Calu3 (cell line): ENCODE results near the gene GNAI2. TPM values are rescaled to one million over a fixed set of nuclear protein-coding genes. Genes with fewer than 3 reads are reported as not detected.

Experiments
- BruUV-seq: library from RNA; stranded (reverse); fragments of 400-500 nt; replicated peaks from 2 replicates; lab custom pipeline; 2021; lab: Mats Ljungman, UMichigan
- CTCF ChIA-PET: fragments of 300-600 bp; sonication (Branson Sonifier 250); formaldehyde crosslinking; loops from one replicate; lab custom pipeline; 2022; ENCODE audit warnings: antibody characterized with exemption; lab: Charles Lee
- DNase-seq: peaks from one replicate; pipeline ENCODE4 v3.0.0; 2022
- H3K27ac Mint-ChIP-seq: one replicate; pipeline ENCODE4 v1.8.0; 2022; ENCODE audit warnings: mixed read lengths; ENCODE audit not compliant: unreplicated experiment
- H3K27me3 Mint-ChIP-seq: one replicate; pipeline ENCODE4 v1.8.0; 2022; ENCODE audit warnings: mixed read lengths; ENCODE audit not compliant: unreplicated experiment
- H3K36me3 Mint-ChIP-seq: one replicate; pipeline ENCODE4 v1.8.0; 2022; ENCODE audit warnings: mild to moderate bottlenecking, moderate library complexity, mixed read lengths; ENCODE audit not compliant: insufficient read depth, unreplicated experiment
- H3K4me1 Mint-ChIP-seq: one replicate; pipeline ENCODE4 v1.8.0; 2022; ENCODE audit warnings: mild to moderate bottlenecking, low read depth, mixed read lengths; ENCODE audit not compliant: unreplicated experiment
- H3K4me3 Mint-ChIP-seq: one replicate; pipeline ENCODE4 v1.8.0; 2022; ENCODE audit warnings: mild to moderate bottlenecking, low read depth, moderate library complexity, mixed read lengths; ENCODE audit not compliant: unreplicated experiment
- H3K9me3 Mint-ChIP-seq: one replicate; pipeline ENCODE4 v1.8.0; 2022; ENCODE audit warnings: low read depth, mixed read lengths; ENCODE audit not compliant: unreplicated experiment
- CTCF ChIP-seq: fragments of 200-600 bp; IDR thresholded peaks from one replicate; pipeline ENCODE4 v1.8.0; 2022; ENCODE audit warnings: antibody characterized with exemption; ENCODE audit not compliant: unreplicated experiment
- intact Hi-C: fragments of 100-400 bp; cut with micrococcal nuclease; formaldehyde crosslinking; loops from one replicate; pipeline ENCODE4 v1.10.0; 2022; ENCODE audit not compliant: unreplicated experiment
- total RNA-seq: library from RNA; stranded (reverse); gene quantifications from 2 replicates; pipeline ENCODE4 v1.2.3, GENCODE V29; 2022

The GNAI2 gene
- total RNA-seq, 1 experiment from 2014 or later = 102 TPM

GRCh38 chr3:50276762-50277101 lies 40.7 kb downstream of the GNAI2 start:
- H3K27me3 Mint-ChIP-seq = no peaks in the 10 kb centered on the region
- H3K36me3 Mint-ChIP-seq = peaks cover 16% of the 10 kb centered on the region
- H3K27ac Mint-ChIP-seq = no peak overlapping the region
- no peak for TF ChIP-seq CTCF
- CTCF ChIA-PET = interaction anchor here (0.6 kb wide), 1 partner anchor 33 kb away, joined by 4 read pairs; no protein-coding TSS in a partner anchor
- H3K9me3 Mint-ChIP-seq = no peaks in the 10 kb centered on the region
- no TSS peak for BruUV-seq
- intact Hi-C loops = loop anchor here (10.0 kb wide), 1 partner anchor 48 kb away; the partner anchor contains the start of genes HYAL2 and TUSC2
- peaks cover 6% of the 10 kb centered on the region for H3K4me1 Mint-ChIP-seq
- no peak for DNase-seq
- no peak overlapping the region for H3K4me3 Mint-ChIP-seq

- peaks cover 14% of the 10 kb centered on the region for H3K36me3 Mint-ChIP-seq
- H3K4me1 Mint-ChIP-seq = no peaks in the 10 kb centered on the region
- H3K4me3 Mint-ChIP-seq = no peak overlapping the region
- H3K27ac Mint-ChIP-seq = no peak overlapping the region
- BruUV-seq = no TSS peak
- TF ChIP-seq CTCF = no peak
- no peaks in the 10 kb centered on the region for H3K9me3 Mint-ChIP-seq
- H3K27me3 Mint-ChIP-seq = no peaks in the 10 kb centered on the region
- DNase-seq = no peak
- CTCF ChIA-PET = interaction anchor here (0.6 to 1.1 kb wide), 3 partner anchors 21 to 88 kb away, joined by 3 to 6 read pairs (median 3); partner anchors contain the start of genes HYAL3 and NAA80
- intact Hi-C loops = loop anchor here (10.0 kb wide), 1 partner anchor 46 kb away; the partner anchor contains the start of genes HYAL2 and TUSC2
Measured at GRCh38 chr3:50278123-50278879, 42.3 kb downstream of the GNAI2 start.

- H3K4me3 Mint-ChIP-seq = no peak within 1 kb of the TSS
Measured at GRCh38 chr3:50278880-50279224, 42.8 kb downstream of the GNAI2 start, which contains the start of gene LSMEM2. LSMEM2 (plus strand) TSS chr3:50279087; CDS start chr3:50279114, 27 bp downstream.

More at GRCh38 chr3:50278880-50279224, 42.8 kb downstream of the GNAI2 start, which contains the start of gene LSMEM2:
- TF ChIP-seq CTCF = no peak
- intact Hi-C loops = loop anchor here (10.0 kb wide), 1 partner anchor 46 kb away; the partner anchor contains the start of genes HYAL2 and TUSC2
- H3K27ac Mint-ChIP-seq = no peak within 1 kb of the TSS
- H3K27me3 Mint-ChIP-seq = no peaks in the 10 kb centered on the region
- DNase-seq = no peak
- no peaks in the 10 kb centered on the region for H3K4me1 Mint-ChIP-seq
- no peaks in the 10 kb centered on the region for H3K9me3 Mint-ChIP-seq
- CTCF ChIA-PET = interaction anchor here (1.1 kb wide), 1 partner anchor 58 kb away, joined by 3 read pairs; no protein-coding TSS in a partner anchor
- no TSS peak for BruUV-seq
- H3K36me3 Mint-ChIP-seq = peaks cover 14% of the 10 kb centered on the region
